Measurements from ENCODE around the gene MYL4.
"Not testable (repeated sequence)": the region's sequence is repeated elsewhere in the genome, so short reads cannot be mapped to it uniquely, and the experiment has no call there.

Gene MYL4

GRCh38 chr17:47177261-47177660 lies 31.9 kb upstream of the MYL4 start:
- H3K27ac ChIP-seq (ENCODE audit: insufficient read depth, low read length, poor library complexity, severe bottlenecking) = no peak overlapping the region
- no peaks in the 10 kb centered on the region for H3K9me3 ChIP-seq (ENCODE audit: control insufficient read depth, low read length)
- DNase-seq = no peak
- peaks cover 3% of the 10 kb centered on the region for H3K4me1 ChIP-seq (ENCODE audit: control insufficient read depth, insufficient read depth, low read length, poor library complexity, severe bottlenecking)
- H3K27me3 ChIP-seq (replicated peaks; ENCODE audit: control insufficient read depth, insufficient read depth, low read length, poor library complexity, severe bottlenecking) = no peaks in the 10 kb centered on the region
- no peak overlapping the region for H3K4me3 ChIP-seq (ENCODE audit: insufficient read depth, low read depth, low read length, poor library complexity, severe bottlenecking)
- no peaks in the 10 kb centered on the region for H3K36me3 ChIP-seq (ENCODE audit: control insufficient read depth, insufficient read depth, low read length)

- no peak overlapping the region for H3K27ac ChIP-seq (ENCODE audit: insufficient read depth, low read length, poor library complexity, severe bottlenecking)
- no peak for DNase-seq
- no peaks in the 10 kb centered on the region for H3K9me3 ChIP-seq (ENCODE audit: control insufficient read depth, low read length)
- no peak overlapping the region for H3K4me3 ChIP-seq (ENCODE audit: insufficient read depth, low read depth, low read length, poor library complexity, severe bottlenecking)
- peaks cover 3% of the 10 kb centered on the region for H3K4me1 ChIP-seq (ENCODE audit: control insufficient read depth, insufficient read depth, low read length, poor library complexity, severe bottlenecking)
- no peaks in the 10 kb centered on the region for H3K36me3 ChIP-seq (ENCODE audit: control insufficient read depth, insufficient read depth, low read length)
- no peaks in the 10 kb centered on the region for H3K27me3 ChIP-seq (replicated peaks; ENCODE audit: control insufficient read depth, insufficient read depth, low read length, poor library complexity, severe bottlenecking)
Measured at GRCh38 chr17:47179141-47179540, 30.0 kb upstream of the MYL4 start.

- no peaks in the 10 kb centered on the region for H3K36me3 ChIP-seq (ENCODE audit: control insufficient read depth, insufficient read depth, low read length)
- no peak overlapping the region for H3K27ac ChIP-seq (ENCODE audit: insufficient read depth, low read length, poor library complexity, severe bottlenecking)
- peaks cover 7% of the 10 kb centered on the region for H3K4me1 ChIP-seq (ENCODE audit: control insufficient read depth, insufficient read depth, low read length, poor library complexity, severe bottlenecking)
- no peaks in the 10 kb centered on the region for H3K9me3 ChIP-seq (ENCODE audit: control insufficient read depth, low read length)
- no peak for DNase-seq
- no peaks in the 10 kb centered on the region for H3K27me3 ChIP-seq (replicated peaks; ENCODE audit: control insufficient read depth, insufficient read depth, low read length, poor library complexity, severe bottlenecking)
- H3K4me3 ChIP-seq (ENCODE audit: insufficient read depth, low read depth, low read length, poor library complexity, severe bottlenecking) = no peak overlapping the region
Measured at GRCh38 chr17:47180337-47180736, 28.8 kb upstream of the MYL4 start.

GRCh38 chr17:47180988-47181387 lies 28.2 kb upstream of the MYL4 start:
- not testable (repeated sequence) for H3K27ac ChIP-seq (ENCODE audit: insufficient read depth, low read length, poor library complexity, severe bottlenecking); H3K27me3 ChIP-seq (replicated peaks; ENCODE audit: control insufficient read depth, insufficient read depth, low read length, poor library complexity, severe bottlenecking); H3K4me3 ChIP-seq (ENCODE audit: insufficient read depth, low read depth, low read length, poor library complexity, severe bottlenecking); H3K36me3 ChIP-seq (ENCODE audit: control insufficient read depth, insufficient read depth, low read length); H3K4me1 ChIP-seq (ENCODE audit: control insufficient read depth, insufficient read depth, low read length, poor library complexity, severe bottlenecking); DNase-seq; H3K9me3 ChIP-seq (ENCODE audit: control insufficient read depth, low read length)

- Histone ChIP-seq H3K27me3 (replicated peaks; ENCODE audit: control insufficient read depth, insufficient read depth, low read length, poor library complexity, severe bottlenecking) (no peaks in the 10 kb centered on the region), H3K9me3 (ENCODE audit: control insufficient read depth, low read length) (no peaks in the 10 kb centered on the region), H3K36me3 (ENCODE audit: control insufficient read depth, insufficient read depth, low read length) (no peaks in the 10 kb centered on the region), H3K4me3 (ENCODE audit: insufficient read depth, low read depth, low read length, poor library complexity, severe bottlenecking) (no peak overlapping the region), H3K4me1 (ENCODE audit: control insufficient read depth, insufficient read depth, low read length, poor library complexity, severe bottlenecking) (peaks cover 7% of the 10 kb centered on the region), H3K27ac (ENCODE audit: insufficient read depth, low read length, poor library complexity, severe bottlenecking) (no peak overlapping the region)
- no peak for DNase-seq
Measured at GRCh38 chr17:47184681-47185080, 24.5 kb upstream of the MYL4 start.

- no peaks in the 10 kb centered on the region for H3K27me3 ChIP-seq (replicated peaks; ENCODE audit: control insufficient read depth, insufficient read depth, low read length, poor library complexity, severe bottlenecking)
- H3K4me3 ChIP-seq (ENCODE audit: insufficient read depth, low read depth, low read length, poor library complexity, severe bottlenecking) = peak overlapping the region; percentile 87
- no peak for DNase-seq
- peak overlapping the region; percentile 93 for H3K27ac ChIP-seq (ENCODE audit: insufficient read depth, low read length, poor library complexity, severe bottlenecking)
- H3K9me3 ChIP-seq (ENCODE audit: control insufficient read depth, low read length) = no peaks in the 10 kb centered on the region
- H3K36me3 ChIP-seq (ENCODE audit: control insufficient read depth, insufficient read depth, low read length) = no peaks in the 10 kb centered on the region
- peaks cover 9% of the 10 kb centered on the region for H3K4me1 ChIP-seq (ENCODE audit: control insufficient read depth, insufficient read depth, low read length, poor library complexity, severe bottlenecking)
Measured at GRCh38 chr17:47188271-47188875, 20.8 kb upstream of the MYL4 start.

GRCh38 chr17:47188876-47189731 lies 20.0 kb upstream of the MYL4 start, which contains the start of gene CDC27:
Gene CDC27, minus strand, starts transcription at chr17:47189295. Its CDS starts 123 bp downstream, at chr17:47189172.
- Histone ChIP-seq H3K36me3 (ENCODE audit: control insufficient read depth, insufficient read depth, low read length) (no peaks in the 10 kb centered on the region), H3K27me3 (replicated peaks; ENCODE audit: control insufficient read depth, insufficient read depth, low read length, poor library complexity, severe bottlenecking) (no peaks in the 10 kb centered on the region), H3K4me1 (ENCODE audit: control insufficient read depth, insufficient read depth, low read length, poor library complexity, severe bottlenecking) (peaks cover 9% of the 10 kb centered on the region), H3K4me3 (ENCODE audit: insufficient read depth, low read depth, low read length, poor library complexity, severe bottlenecking) (peak within 1 kb of the TSS; percentile 87), H3K27ac (ENCODE audit: insufficient read depth, low read length, poor library complexity, severe bottlenecking) (peak within 1 kb of the TSS; percentile 93), H3K9me3 (ENCODE audit: control insufficient read depth, low read length) (no peaks in the 10 kb centered on the region)
- peak; percentile 98 to 100 (median 98) for DNase-seq

GRCh38 chr17:47189732-47190237 lies 19.4 kb upstream of the MYL4 start:
- Histone ChIP-seq H3K4me3 (ENCODE audit: insufficient read depth, low read depth, low read length, poor library complexity, severe bottlenecking) (no peak overlapping the region), H3K36me3 (ENCODE audit: control insufficient read depth, insufficient read depth, low read length) (no peaks in the 10 kb centered on the region), H3K9me3 (ENCODE audit: control insufficient read depth, low read length) (no peaks in the 10 kb centered on the region), H3K27ac (ENCODE audit: insufficient read depth, low read length, poor library complexity, severe bottlenecking) (peak overlapping the region; percentile 44), H3K27me3 (replicated peaks; ENCODE audit: control insufficient read depth, insufficient read depth, low read length, poor library complexity, severe bottlenecking) (no peaks in the 10 kb centered on the region), H3K4me1 (ENCODE audit: control insufficient read depth, insufficient read depth, low read length, poor library complexity, severe bottlenecking) (peaks cover 6% of the 10 kb centered on the region)
- no peak for DNase-seq

GRCh38 chr17:47190243-47190642 lies 18.9 kb upstream of the MYL4 start:
- H3K4me3 ChIP-seq (ENCODE audit: insufficient read depth, low read depth, low read length, poor library complexity, severe bottlenecking) = no peak overlapping the region

GRCh38 chr17:47190770-47191169 lies 18.4 kb upstream of the MYL4 start:
- H3K4me1 ChIP-seq (ENCODE audit: control insufficient read depth, insufficient read depth, low read length, poor library complexity, severe bottlenecking) = peaks cover 6% of the 10 kb centered on the region
- H3K36me3 ChIP-seq (ENCODE audit: control insufficient read depth, insufficient read depth, low read length) = no peaks in the 10 kb centered on the region
- H3K27me3 ChIP-seq (replicated peaks; ENCODE audit: control insufficient read depth, insufficient read depth, low read length, poor library complexity, severe bottlenecking) = no peaks in the 10 kb centered on the region
- no peaks in the 10 kb centered on the region for H3K9me3 ChIP-seq (ENCODE audit: control insufficient read depth, low read length)
- H3K27ac ChIP-seq (ENCODE audit: insufficient read depth, low read length, poor library complexity, severe bottlenecking) = no peak overlapping the region
- H3K4me3 ChIP-seq (ENCODE audit: insufficient read depth, low read depth, low read length, poor library complexity, severe bottlenecking) = no peak overlapping the region
- DNase-seq = no peak

More at GRCh38 chr17:47190243-47190642, 18.9 kb upstream of the MYL4 start:
- Histone ChIP-seq H3K27me3 (replicated peaks; ENCODE audit: control insufficient read depth, insufficient read depth, low read length, poor library complexity, severe bottlenecking) (no peaks in the 10 kb centered on the region), H3K27ac (ENCODE audit: insufficient read depth, low read length, poor library complexity, severe bottlenecking) (no peak overlapping the region), H3K4me1 (ENCODE audit: control insufficient read depth, insufficient read depth, low read length, poor library complexity, severe bottlenecking) (peaks cover 6% of the 10 kb centered on the region), H3K9me3 (ENCODE audit: control insufficient read depth, low read length) (no peaks in the 10 kb centered on the region), H3K36me3 (ENCODE audit: control insufficient read depth, insufficient read depth, low read length) (no peaks in the 10 kb centered on the region)
- no peak for DNase-seq

Measured in effector memory CD4-positive, alpha-beta T cell (primary cell).